SK-N-SH (cell line): ENCODE results near the gene PDE11A. TPM values are rescaled to one million over a fixed set of nuclear protein-coding genes. Genes with fewer than 3 reads are reported as not detected.

Experiments
- CTCF ChIA-PET: fragments of 300-600, 350-600 bp; formaldehyde crosslinking; extraction: SDS; loops from one replicate; lab custom pipeline; 2021; lab: Yijun Ruan, JAX
- POLR2A ChIA-PET: fragments of 350-600 bp; sonication (Branson Sonifier 250); formaldehyde crosslinking; extraction: SDS; loops from one replicate; lab custom pipeline; 2020; ENCODE audit warnings: antibody characterized with exemption, inconsistent platforms; lab: Yijun Ruan, JAX
- DNase-seq: peaks from one replicate; pipeline ENCODE4 v3.0.0; 2012
- H2AFZ ChIP-seq: fragments of 200-600 bp; sonication (generic); 2 replicates; pipeline ENCODE4 v1.8.1; 2016; ENCODE audit warnings: antibody characterized with exemption, mild to moderate bottlenecking, low read depth
- H3F3A ChIP-seq: fragments of 200-600 bp; sonication (generic); replicated peaks from 2 replicates; pipeline ENCODE3; 2016; ENCODE audit warnings: antibody characterized with exemption, mild to moderate bottlenecking; ENCODE audit not compliant: insufficient read depth
- H3K27ac ChIP-seq, 2 experiments: fragments of 200-500 bp in 1 of 2; fragments of 200-600 bp in 1 of 2; sonication (Bioruptor generic) in 1 of 2; sonication (generic), shearing (Covaris generic) in 1 of 2; 2 replicates each; pipeline versions ENCODE4 v1.5.1 to v1.6.1; 2014 to 2016; ENCODE audit warnings: low read depth in 2 of 2, inconsistent platforms in 1 of 2, low read length in 1 of 2, mild to moderate bottlenecking in 1 of 2, mixed read lengths in 1 of 2
- H3K27me3 ChIP-seq: fragments of 200-600 bp; sonication (generic), shearing (Covaris generic); 2 replicates; pipeline ENCODE4 v1.6.1; 2016; ENCODE audit warnings: mixed run types; ENCODE audit not compliant: insufficient read depth
- H3K36me3 ChIP-seq, 2 experiments: fragments of 200-500 bp in 1 of 2; fragments of 200-600 bp in 1 of 2; sonication (Bioruptor generic) in 1 of 2; sonication (generic) in 1 of 2; replicated peaks in 1 of 2; 2 replicates each; pipeline versions ENCODE3 to v1.5.1; 2014 to 2016; ENCODE audit warnings: low read length in 1 of 2, mild to moderate bottlenecking in 1 of 2; ENCODE audit not compliant: insufficient read depth in 2 of 2, control insufficient read depth in 1 of 2
- H3K4me1 ChIP-seq, 2 experiments: fragments of 200-500 bp in 1 of 2; fragments of 200-600 bp in 1 of 2; sonication (Bioruptor generic) in 1 of 2; sonication (generic), shearing (Covaris generic) in 1 of 2; 2 replicates each; pipeline versions ENCODE4 v1.5.1 to v1.6.1; 2014 to 2016; ENCODE audit warnings: low read depth in 1 of 2, low read length in 1 of 2, mixed run types in 1 of 2; ENCODE audit not compliant: insufficient read depth in 2 of 2, control insufficient read depth in 1 of 2
- H3K4me2 ChIP-seq: fragments of 200-600 bp; sonication (generic), shearing (Covaris generic); 2 replicates; pipeline ENCODE4 v1.6.1; 2017; ENCODE audit warnings: mixed run types
- H3K4me3 ChIP-seq, 2 experiments: fragments of 200-500 bp in 1 of 2; fragments of 200-600 bp in 1 of 2; sonication (Bioruptor generic) in 1 of 2; sonication (generic), shearing (Covaris generic) in 1 of 2; 2 replicates each; pipeline versions ENCODE4 v1.5.1 to v1.8.1; 2014 to 2016; ENCODE audit warnings: low read depth in 2 of 2, inconsistent platforms in 1 of 2, low read length in 1 of 2, mild to moderate bottlenecking in 1 of 2, mixed read lengths in 1 of 2, moderate library complexity in 1 of 2
- H3K79me2 ChIP-seq: fragments of 200-600 bp; sonication (generic); 2 replicates; pipeline ENCODE4 v1.8.1; 2017; ENCODE audit warnings: mild to moderate bottlenecking; ENCODE audit not compliant: insufficient read depth
- H3K9ac ChIP-seq: fragments of 200-600 bp; sonication (generic); 2 replicates; pipeline ENCODE4 v1.6.1; 2017; ENCODE audit warnings: mixed run types
- H3K9me2 ChIP-seq: fragments of 200-600 bp; sonication (generic); 2 replicates; pipeline ENCODE4 v1.6.1; 2017; ENCODE audit warnings: mixed run types
- H3K9me3 ChIP-seq: fragments of 200-600 bp; sonication (generic); 2 replicates; pipeline ENCODE4 v1.6.1; 2017; ENCODE audit warnings: mixed run types, mild to moderate bottlenecking, moderate library complexity
- H4K20me1 ChIP-seq: fragments of 200-600 bp; sonication (generic); 2 replicates; pipeline ENCODE4 v1.6.1; 2017; ENCODE audit warnings: mild to moderate bottlenecking, mixed run types; ENCODE audit not compliant: insufficient read depth
- CHD2 ChIP-seq: fragments of 150-350 bp; IDR thresholded peaks from 2 replicates; pipeline ENCODE4 v1.6.1; 2018; ENCODE audit warnings: low read length; ENCODE audit not compliant: partially characterized antibody
- EZH2phosphoT487 ChIP-seq: fragments of 200-600 bp; sonication (generic); IDR thresholded peaks from 2 replicates; pipeline ENCODE4 v1.6.1; 2017; ENCODE audit warnings: low read depth, mixed run types, mild to moderate bottlenecking, antibody characterized with exemption, moderate library complexity, borderline replicate concordance
- FOSL2 ChIP-seq: IDR thresholded peaks from 2 replicates; pipeline ENCODE4 v1.4.0; 2012; ENCODE audit warnings: low read depth, mild to moderate bottlenecking, moderate library complexity, borderline replicate concordance
- FOXM1 ChIP-seq: IDR thresholded peaks from 2 replicates; pipeline ENCODE4 v1.4.0; 2012; ENCODE audit warnings: low read depth, mild to moderate bottlenecking
- GATA2 ChIP-seq: sonication (generic); formaldehyde crosslinking; IDR thresholded peaks from 2 replicates; pipeline ENCODE4 v1.5.0; 2020; ENCODE audit warnings: mild to moderate bottlenecking, missing genetic modification reagents
- JUND ChIP-seq: IDR thresholded peaks from 2 replicates; pipeline ENCODE4 v1.4.0; 2012
- NFIC ChIP-seq: IDR thresholded peaks from 2 replicates; pipeline ENCODE4 v1.4.0; 2012; ENCODE audit warnings: borderline replicate concordance
- NRF1 ChIP-seq: IDR thresholded peaks from 2 replicates; pipeline ENCODE4 v1.6.1; 2012; ENCODE audit warnings: low read depth, mild to moderate bottlenecking, low read length
- RCOR1 ChIP-seq: fragments of 150-350 bp; IDR thresholded peaks from 2 replicates; pipeline ENCODE4 v1.6.1; 2017; ENCODE audit warnings: antibody characterized with exemption, low read length
- RFX5 ChIP-seq: IDR thresholded peaks from 2 replicates; pipeline ENCODE4 v1.6.1; 2012; ENCODE audit warnings: mild to moderate bottlenecking, improper control_type of control experiment, low read length
- SIN3A ChIP-seq: IDR thresholded peaks from 2 replicates; pipeline ENCODE4 v1.6.1; 2012; ENCODE audit warnings: low read depth, mild to moderate bottlenecking, low read length, moderate library complexity, borderline replicate concordance
- TEAD4 ChIP-seq: IDR thresholded peaks from 2 replicates; pipeline ENCODE4 v1.4.0; 2012; ENCODE audit warnings: mild to moderate bottlenecking, borderline replicate concordance; ENCODE audit not compliant: insufficient read depth
- WGBS: methylation state at CpG from one replicate; pipeline ENCODE4 v1.1.6; 2017; ENCODE audit warnings: low lambda C conversion rate; 5-methylcytosine and 5-hydroxymethylcytosine counted together
- polyA plus RNA-seq, 3 experiments: library from polyadenylated mRNA; depleted of rRNA; stranded (reverse); fragments of >200 nt; gene quantifications; 2 replicates each; pipeline ENCODE4 v1.2.3, GENCODE V29; 2012
- TF ChIP-seq, protein P1 (sequence below): IDR thresholded peaks from 2 replicates; pipeline ENCODE4 v1.4.0; 2012; ENCODE audit warnings: low read depth, borderline replicate concordance

The PDE11A gene
- polyA plus RNA-seq, 1 of the 3 experiments (the other 2 are of a cell fraction), result 0.10 TPM

DNA sequence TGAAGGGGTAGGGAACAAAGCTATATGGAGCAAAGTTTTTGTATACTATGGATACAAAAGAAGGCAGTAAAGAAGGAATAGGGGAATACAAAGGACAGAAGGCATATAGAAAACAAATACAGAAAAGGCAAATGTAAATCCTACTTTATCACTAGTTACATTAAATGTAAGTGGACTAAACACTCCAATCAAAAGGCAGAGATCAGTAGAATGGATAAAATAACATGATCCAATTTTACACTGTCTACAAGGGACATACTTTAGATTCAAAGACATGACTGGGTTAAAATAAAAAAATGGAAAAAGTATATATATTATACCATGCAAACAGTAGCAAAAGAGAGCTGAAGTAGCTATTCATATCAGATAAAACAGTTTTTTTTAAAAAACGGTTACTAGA, 215.0 kb downstream of the PDE11A start (continued):
- TF ChIP-seq CHD2 (no peak), EZH2phosphoT487 (no peak), JUND (no peak), NFIC (no peak), RFX5 (no peak)
- TF ChIP-seq, protein P1, sequence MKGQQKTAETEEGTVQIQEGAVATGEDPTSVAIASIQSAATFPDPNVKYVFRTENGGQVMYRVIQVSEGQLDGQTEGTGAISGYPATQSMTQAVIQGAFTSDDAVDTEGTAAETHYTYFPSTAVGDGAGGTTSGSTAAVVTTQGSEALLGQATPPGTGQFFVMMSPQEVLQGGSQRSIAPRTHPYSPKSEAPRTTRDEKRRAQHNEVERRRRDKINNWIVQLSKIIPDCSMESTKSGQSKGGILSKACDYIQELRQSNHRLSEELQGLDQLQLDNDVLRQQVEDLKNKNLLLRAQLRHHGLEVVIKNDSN, result no peak

DNA sequence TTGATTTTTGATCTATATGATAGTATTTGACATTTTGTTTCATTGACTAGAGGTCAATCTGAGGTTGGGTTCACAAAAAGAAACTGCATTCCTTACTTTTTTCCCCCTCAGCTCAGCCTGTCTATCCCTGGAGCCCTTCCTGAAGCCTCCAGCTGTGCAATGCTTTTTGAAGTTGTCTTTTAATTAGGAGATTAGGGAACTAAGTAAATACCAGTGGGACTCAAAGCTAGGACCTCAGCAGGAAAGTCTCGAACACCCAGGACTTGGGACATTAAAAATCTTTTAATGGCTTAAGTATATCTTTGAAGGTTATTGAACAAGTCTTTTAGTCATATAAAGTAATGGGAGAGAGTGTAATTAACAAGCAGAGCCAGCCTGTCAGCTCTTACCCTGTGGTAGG, 220.2 kb downstream of the PDE11A start:
- TF ChIP-seq JUND, result no peak
- no peak for TF ChIP-seq GATA2
- TF ChIP-seq SIN3A, result no peak
- Histone ChIP-seq H3K4me2 (no peak overlapping the region), H3K79me2 (no peaks in the 10 kb centered on the region), H3K27me3 (no peaks in the 10 kb centered on the region), H3K27ac (no peak overlapping the region), H3F3A (no peaks in the 10 kb centered on the region), H4K20me1 (no peaks in the 10 kb centered on the region), H3K9me2 (no peaks in the 10 kb centered on the region), H3K9ac (no peak overlapping the region), H3K36me3 (no peaks in the 10 kb centered on the region), H3K4me3 (no peak overlapping the region), H2AFZ (no peak overlapping the region), H3K9me3 (no peaks in the 10 kb centered on the region), H3K4me1 (no peaks in the 10 kb centered on the region; a peak in 2 of 4 replicates)
- ChIA-PET CTCF (no interaction called here), POLR2A (no interaction called here)
- WGBS, result 40% methylated on average over 1 of the region's 1 CpG
- no peak for DNase-seq

DNA sequence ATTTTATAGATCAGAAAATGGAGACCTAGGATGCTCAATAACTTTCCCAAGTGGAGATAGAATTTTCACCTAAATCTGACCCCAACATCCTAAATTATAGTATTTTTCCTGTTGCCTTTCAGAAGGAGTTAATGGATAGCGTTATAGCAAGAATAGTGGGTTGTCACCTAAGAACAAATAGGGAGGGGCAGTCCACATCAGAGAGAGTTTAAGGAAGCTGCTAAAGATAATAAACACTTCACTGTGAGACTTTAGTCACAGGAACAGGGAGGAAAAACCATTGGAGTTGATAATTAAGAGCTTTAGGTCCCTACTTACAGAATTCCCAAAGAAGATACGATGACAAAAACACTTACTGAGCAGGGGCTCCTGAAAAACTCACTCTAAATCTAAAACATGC, 229.4 kb downstream of the PDE11A start:
- no peak overlapping the region for H3K4me3 ChIP-seq
- no peak overlapping the region for H3K9ac ChIP-seq
- WGBS, result 39% methylated on average over 2 of the region's 2 CpGs
- no peaks in the 10 kb centered on the region for H3K9me3 ChIP-seq
- H4K20me1 ChIP-seq, result no peaks in the 10 kb centered on the region
- H3K36me3 ChIP-seq, result no peaks in the 10 kb centered on the region
- no peak overlapping the region for H3K4me2 ChIP-seq
- H3K27me3 ChIP-seq, result no peaks in the 10 kb centered on the region
- H2AFZ ChIP-seq, result no peak overlapping the region
- no peaks in the 10 kb centered on the region for H3F3A ChIP-seq
- no peaks in the 10 kb centered on the region for H3K4me1 ChIP-seq
- ChIA-PET CTCF (no interaction called here), POLR2A (no interaction called here)
- H3K27ac ChIP-seq, result no peak overlapping the region
- H3K79me2 ChIP-seq, result no peaks in the 10 kb centered on the region
- H3K9me2 ChIP-seq, result no peaks in the 10 kb centered on the region
- TF ChIP-seq FOSL2 (no peak), FOXM1 (no peak), RCOR1 (no peak), NRF1 (no peak), TEAD4 (no peak), RFX5 (no peak)
- no peak for DNase-seq
